Trophoblast cell (in vitro differentiated cells and primary cell): Measurements from ENCODE around the gene ODF2L.

ENCODE experiments used
- DNase-seq, 2 donors: peaks; one replicate each; pipeline ENCODE4 v3.0.0-alpha.2; 2016
- H2AFZ ChIP-seq: 2 replicates; pipeline ENCODE4 v1.6.1; 2013; ENCODE audit warnings: low read length, moderate library complexity, mild to moderate bottlenecking; ENCODE audit not compliant: insufficient read depth, poor library complexity
- H2AK5ac ChIP-seq: 2 replicates; pipeline ENCODE4 v1.6.1; 2013; ENCODE audit warnings: mild to moderate bottlenecking, low read length
- H2BK120ac ChIP-seq: 2 replicates; pipeline ENCODE4 v1.6.1; 2013; ENCODE audit warnings: low read length, mild to moderate bottlenecking, moderate library complexity; ENCODE audit not compliant: insufficient read depth, poor library complexity
- H2BK12ac ChIP-seq: 2 replicates; pipeline ENCODE4 v1.6.1; 2013; ENCODE audit warnings: mild to moderate bottlenecking, low read length, moderate library complexity
- H2BK5ac ChIP-seq: 2 replicates; pipeline ENCODE4 v1.6.1; 2013; ENCODE audit warnings: low read length, low read depth, moderate library complexity, mild to moderate bottlenecking; ENCODE audit not compliant: poor library complexity
- H3K14ac ChIP-seq: 2 replicates; pipeline ENCODE4 v1.6.1; 2013; ENCODE audit warnings: mild to moderate bottlenecking, low read length
- H3K18ac ChIP-seq: 2 replicates; pipeline ENCODE4 v1.6.1; 2013; ENCODE audit warnings: mild to moderate bottlenecking, low read length
- H3K23ac ChIP-seq: 2 replicates; pipeline ENCODE4 v1.6.1; 2013; ENCODE audit warnings: low read length
- H3K27ac ChIP-seq: 2 replicates; pipeline ENCODE4 v1.5.1; 2013; ENCODE audit warnings: low read depth, mild to moderate bottlenecking, inconsistent platforms, low read length, moderate library complexity
- H3K27me3 ChIP-seq: 2 replicates; pipeline ENCODE4 v1.6.1; 2013; ENCODE audit warnings: inconsistent platforms, mild to moderate bottlenecking, low read length, moderate library complexity; ENCODE audit not compliant: insufficient read depth
- H3K36me3 ChIP-seq, 2 experiments: 1 replicate in 1 of 2; 2 replicates in 1 of 2; pipeline ENCODE4 v1.6.1; 2013; ENCODE audit warnings: low read length in 2 of 2, mild to moderate bottlenecking in 2 of 2, moderate library complexity in 1 of 2; ENCODE audit not compliant: insufficient read depth in 2 of 2, control insufficient read depth in 1 of 2
- H3K4ac ChIP-seq: 2 replicates; pipeline ENCODE4 v1.6.1; 2013; ENCODE audit warnings: low read depth, mild to moderate bottlenecking, low read length, moderate library complexity
- H3K4me1 ChIP-seq, 2 experiments: 1 replicate in 1 of 2; 2 replicates in 1 of 2; pipeline ENCODE4 v1.6.1; 2013; ENCODE audit warnings: low read length in 2 of 2, mild to moderate bottlenecking in 2 of 2, moderate library complexity in 1 of 2; ENCODE audit not compliant: insufficient read depth in 2 of 2, control insufficient read depth in 1 of 2
- H3K4me2 ChIP-seq: 2 replicates; pipeline ENCODE4 v1.6.1; 2013; ENCODE audit warnings: inconsistent platforms, mild to moderate bottlenecking, low read length, moderate library complexity
- H3K4me3 ChIP-seq: 2 replicates; pipeline ENCODE4 v1.5.1; 2013; ENCODE audit warnings: mild to moderate bottlenecking, low read depth, low read length, inconsistent platforms
- H3K79me1 ChIP-seq: one replicate; pipeline ENCODE4 v1.6.1; 2013; ENCODE audit warnings: low read length
- H3K79me2 ChIP-seq: 2 replicates; pipeline ENCODE4 v1.6.1; 2013; ENCODE audit warnings: low read length, mild to moderate bottlenecking; ENCODE audit not compliant: control insufficient read depth, insufficient read depth, poor library complexity
- H3K9ac ChIP-seq: 2 replicates; pipeline ENCODE4 v1.6.1; 2013; ENCODE audit warnings: mild to moderate bottlenecking, low read length
- H3K9me3 ChIP-seq: 2 replicates; pipeline ENCODE4 v1.6.1; 2013; ENCODE audit warnings: low read depth, mild to moderate bottlenecking, control low read depth, inconsistent platforms, low read length; ENCODE audit not compliant: insufficient read depth
- H4K12ac ChIP-seq: 2 replicates; pipeline ENCODE4 v1.6.1; 2013; ENCODE audit warnings: low read depth, mild to moderate bottlenecking, low read length, moderate library complexity
- H4K8ac ChIP-seq: 2 replicates; pipeline ENCODE4 v1.6.1; 2013; ENCODE audit warnings: low read depth, mild to moderate bottlenecking, low read length, moderate library complexity
- H4K91ac ChIP-seq: one replicate; pipeline ENCODE4 v1.6.1; 2013; ENCODE audit warnings: low read depth, mild to moderate bottlenecking, low read length, moderate library complexity
- WGBS: extraction: QIAGEN DNeasy Blood & Tissue Kit; methylation state at CpG from one replicate; pipeline ENCODE4 v1.1.7; 2013; ENCODE audit warnings: missing lambda C conversion rate; ENCODE audit not compliant: insufficient read length, insufficient coverage; ENCODE audit errors: extremely low coverage; 5-methylcytosine and 5-hydroxymethylcytosine counted together

The ODF2L gene

DNA sequence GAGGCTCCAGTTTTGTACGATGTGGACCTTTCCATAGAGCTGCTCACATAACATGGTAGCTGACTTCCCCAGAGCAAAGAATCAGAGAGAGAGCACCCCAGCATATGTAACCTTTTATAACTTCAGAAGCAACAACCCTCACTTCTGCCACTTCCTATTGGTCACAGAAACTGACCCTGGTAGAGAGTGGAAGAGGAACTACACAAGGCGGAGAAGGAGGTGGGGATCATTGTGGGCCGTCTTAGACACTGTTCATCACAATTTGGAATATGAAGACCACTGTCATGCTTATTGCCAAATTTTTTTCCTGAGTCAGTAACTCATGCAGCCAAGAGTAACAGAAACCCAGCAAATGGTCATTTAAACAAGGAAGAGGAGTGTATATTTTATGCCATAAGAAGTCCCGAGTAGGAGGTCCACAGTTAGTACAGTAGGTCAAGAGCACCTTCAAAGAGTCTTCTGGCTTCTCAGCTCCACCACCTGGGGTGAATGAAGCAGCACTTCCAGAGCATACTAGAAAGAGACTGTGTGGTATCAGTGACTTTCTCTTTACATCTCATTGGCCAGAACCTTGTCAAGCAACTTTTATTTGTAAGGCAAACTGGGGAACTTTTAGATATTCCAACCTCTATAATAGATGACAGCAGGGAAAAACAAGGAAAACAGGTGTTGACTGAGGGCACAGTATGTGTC is 71.8 kb downstream of the ODF2L start:
- H3K4me3 ChIP-seq: no peak overlapping the region
- H3K23ac ChIP-seq: no peak overlapping the region
- H3K79me1 ChIP-seq: no peaks in the 10 kb centered on the region
- no peak overlapping the region for H3K27ac ChIP-seq
- H3K79me2 ChIP-seq: no peaks in the 10 kb centered on the region
- no peaks in the 10 kb centered on the region for H3K27me3 ChIP-seq
- H2BK5ac ChIP-seq: no peak overlapping the region
- H3K9ac ChIP-seq: no peak overlapping the region
- no peak overlapping the region for H4K91ac ChIP-seq
- no peak for DNase-seq
- no peaks in the 10 kb centered on the region for H3K9me3 ChIP-seq
- no peak overlapping the region for H3K4me2 ChIP-seq
- no peak overlapping the region for H3K14ac ChIP-seq
- no peak overlapping the region for H3K4ac ChIP-seq
- H3K4me1 ChIP-seq: no peaks in the 10 kb centered on the region
- H3K18ac ChIP-seq: no peak overlapping the region
- H2AK5ac ChIP-seq: no peak overlapping the region
- H4K8ac ChIP-seq: no peak overlapping the region
- no peak overlapping the region for H2AFZ ChIP-seq
- H2BK12ac ChIP-seq: no peak overlapping the region
- H2BK120ac ChIP-seq: no peak overlapping the region
- no CpG with 5 or more reads among the region's 4 CpGs for WGBS
- H4K12ac ChIP-seq: no peak overlapping the region
- no peaks in the 10 kb centered on the region for H3K36me3 ChIP-seq

DNA sequence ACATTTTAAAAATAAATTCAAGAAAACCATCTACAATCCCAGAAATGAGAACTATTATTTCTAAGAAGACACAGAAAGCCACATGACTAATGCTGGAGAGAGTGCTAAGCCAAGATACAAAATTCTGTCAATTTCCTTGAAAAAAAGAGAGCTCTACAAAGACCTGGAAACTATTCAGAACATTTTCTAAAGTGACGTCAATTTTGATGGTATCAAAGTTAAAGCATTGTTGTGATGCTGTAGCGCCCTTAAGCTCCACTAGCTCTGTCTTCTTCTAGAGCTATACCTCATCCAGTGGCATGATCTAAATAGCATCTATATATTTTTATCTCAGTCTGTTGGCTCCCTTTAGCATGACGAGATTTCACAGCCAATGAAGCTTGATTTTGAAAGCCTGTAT is 73.9 kb downstream of the ODF2L start:
- H2BK12ac ChIP-seq: no peak overlapping the region
- H3K9me3 ChIP-seq: no peaks in the 10 kb centered on the region
- WGBS: no CpG with 5 or more reads among the region's 3 CpGs
- no peaks in the 10 kb centered on the region for H3K79me1 ChIP-seq
- DNase-seq: peak; percentile 47 to 97
- no peaks in the 10 kb centered on the region for H3K36me3 ChIP-seq
- H3K4me1 ChIP-seq: no peaks in the 10 kb centered on the region
- no peaks in the 10 kb centered on the region for H3K27me3 ChIP-seq
- H4K12ac ChIP-seq: no peak overlapping the region
- no peak overlapping the region for H3K18ac ChIP-seq
- H3K4me2 ChIP-seq: no peak overlapping the region
- H3K9ac ChIP-seq: no peak overlapping the region
- no peak overlapping the region for H3K4me3 ChIP-seq
- no peak overlapping the region for H2AK5ac ChIP-seq
- no peak overlapping the region for H4K8ac ChIP-seq
- H2BK5ac ChIP-seq: no peak overlapping the region
- H3K27ac ChIP-seq: no peak overlapping the region
- H3K14ac ChIP-seq: no peak overlapping the region
- no peak overlapping the region for H3K23ac ChIP-seq
- no peak overlapping the region for H2AFZ ChIP-seq
- no peaks in the 10 kb centered on the region for H3K79me2 ChIP-seq
- H2BK120ac ChIP-seq: no peak overlapping the region
- no peak overlapping the region for H4K91ac ChIP-seq
- no peak overlapping the region for H3K4ac ChIP-seq

GRCh38 chr1:86318436-86318835 is 77.7 kb downstream of the ODF2L start:
- no peak for DNase-seq
- no peaks in the 10 kb centered on the region for H3K4me1 ChIP-seq
- no peak overlapping the region for H2BK5ac ChIP-seq
- H2AFZ ChIP-seq: no peak overlapping the region
- H3K27me3 ChIP-seq: no peaks in the 10 kb centered on the region
- H2BK12ac ChIP-seq: no peak overlapping the region
- H2BK120ac ChIP-seq: no peak overlapping the region
- no peaks in the 10 kb centered on the region for H3K9me3 ChIP-seq
- H3K18ac ChIP-seq: no peak overlapping the region
- no peak overlapping the region for H4K91ac ChIP-seq
- no peaks in the 10 kb centered on the region for H3K79me2 ChIP-seq
- H3K23ac ChIP-seq: no peak overlapping the region
- no peaks in the 10 kb centered on the region for H3K36me3 ChIP-seq
- no peak overlapping the region for H4K8ac ChIP-seq
- WGBS: no CpG with 5 or more reads among the region's 3 CpGs
- no peak overlapping the region for H4K12ac ChIP-seq
- H3K14ac ChIP-seq: no peak overlapping the region
- H3K27ac ChIP-seq: no peak overlapping the region
- no peak overlapping the region for H3K9ac ChIP-seq
- H3K4ac ChIP-seq: no peak overlapping the region
- H3K4me2 ChIP-seq: no peak overlapping the region
- no peak overlapping the region for H3K4me3 ChIP-seq
- H2AK5ac ChIP-seq: no peak overlapping the region
- no peaks in the 10 kb centered on the region for H3K79me1 ChIP-seq

DNA sequence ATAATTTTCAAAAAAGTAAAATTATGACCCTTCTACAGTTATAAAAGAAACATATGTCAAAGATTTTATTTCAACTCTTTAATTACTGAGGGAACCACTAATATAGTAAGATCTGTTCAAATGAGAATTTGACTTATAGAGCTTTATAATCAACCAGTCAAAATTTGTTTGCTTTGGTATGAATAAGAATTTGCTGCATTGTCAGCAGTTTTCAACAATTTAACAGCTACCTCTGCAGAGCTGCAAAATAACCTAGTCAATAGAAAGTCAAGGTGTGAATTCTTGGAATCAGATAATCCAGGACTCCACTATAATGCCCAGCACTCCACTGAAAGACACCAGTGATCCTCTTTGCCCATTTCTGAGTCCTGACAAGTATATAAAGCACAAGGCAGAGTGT is 78.2 kb downstream of the ODF2L start:
- H3K4me3 ChIP-seq: no peak overlapping the region
- H3K9ac ChIP-seq: no peak overlapping the region
- H2BK120ac ChIP-seq: no peak overlapping the region
- no peaks in the 10 kb centered on the region for H3K4me1 ChIP-seq
- no peaks in the 10 kb centered on the region for H3K36me3 ChIP-seq
- no peak for DNase-seq
- H3K18ac ChIP-seq: no peak overlapping the region
- no peak overlapping the region for H4K91ac ChIP-seq
- no peak overlapping the region for H3K14ac ChIP-seq
- no peak overlapping the region for H4K12ac ChIP-seq
- H3K9me3 ChIP-seq: no peaks in the 10 kb centered on the region
- no peaks in the 10 kb centered on the region for H3K79me1 ChIP-seq
- H2AK5ac ChIP-seq: no peak overlapping the region
- H3K4ac ChIP-seq: no peak overlapping the region
- H2BK12ac ChIP-seq: no peak overlapping the region
- no peaks in the 10 kb centered on the region for H3K79me2 ChIP-seq
- no peak overlapping the region for H3K4me2 ChIP-seq
- H2AFZ ChIP-seq: no peak overlapping the region
- no peak overlapping the region for H4K8ac ChIP-seq
- no peaks in the 10 kb centered on the region for H3K27me3 ChIP-seq
- no peak overlapping the region for H2BK5ac ChIP-seq
- no peak overlapping the region for H3K27ac ChIP-seq
- no peak overlapping the region for H3K23ac ChIP-seq
